ENCODE results near the gene MGRN1.

Gene MGRN1

DNA sequence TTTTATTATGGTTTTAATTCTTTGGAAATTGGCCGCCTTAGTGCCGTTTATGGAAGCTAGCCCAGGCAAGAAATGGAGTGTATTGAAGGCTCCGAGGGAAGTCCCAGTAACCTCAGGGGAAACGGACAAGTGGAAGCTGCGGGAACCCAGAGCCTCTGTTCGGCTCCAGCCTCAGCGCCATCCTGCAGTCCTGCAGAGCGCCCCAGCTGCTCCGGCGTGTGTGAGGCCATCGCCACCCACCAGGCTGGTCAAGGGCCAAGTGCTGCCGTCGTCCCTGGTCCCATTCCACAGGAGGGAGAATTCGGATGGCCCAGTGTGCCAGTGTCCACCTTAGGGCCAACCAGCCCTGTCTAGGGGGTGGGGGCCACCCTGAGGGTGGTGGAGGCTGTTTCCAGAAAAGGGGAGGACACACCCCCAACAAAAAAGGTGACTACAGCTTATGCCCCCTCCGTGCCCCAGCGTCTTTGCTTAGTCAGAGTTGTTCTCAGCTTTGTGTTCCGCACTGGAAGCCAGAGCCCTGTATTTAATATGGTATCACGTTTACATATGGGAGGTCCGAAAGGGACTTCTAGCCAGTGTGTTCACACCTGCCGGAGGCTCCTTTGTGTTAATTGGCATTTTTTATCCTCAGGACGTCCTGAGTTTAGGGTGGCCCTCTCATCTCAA, 13.0 kb downstream of the MGRN1 start:
- TF ChIP-seq EZH2phosphoT487 (IDR thresholded peaks at IDR 0.05; ENCODE audit: low read length) (no peak), CTCF (IDR thresholded peaks at IDR 0.05; ENCODE audit: low read length) (no peak), EZH2 (optimal IDR thresholded peaks at IDR 0.05; ENCODE audit: low read depth, low read length) (no peak)
- Histone ChIP-seq H3K4me1 (ENCODE audit: low read length) (no peaks in the 10 kb centered on the region), H3K36me3 (replicated peaks; ENCODE audit: insufficient read depth, low read length) (no peaks in the 10 kb centered on the region), H3K27me3 (replicated peaks; ENCODE audit: insufficient read depth, low read length) (no peaks in the 10 kb centered on the region), H3K4me2 (ENCODE audit: low read depth, low read length) (no peak overlapping the region), H3K27ac (ENCODE audit: low read length) (no peak overlapping the region), H3K9me2 (replicated peaks; ENCODE audit: insufficient read depth, low read length) (no peaks in the 10 kb centered on the region), H3K79me2 (ENCODE audit: low read length) (peaks cover 91% of the 10 kb centered on the region), H3K4me3 (ENCODE audit: low read length) (no peak overlapping the region), H3K9ac (ENCODE audit: low read length) (no peak overlapping the region), H2AFZ (ENCODE audit: low read length) (no peak overlapping the region), H4K20me1 (ENCODE audit: insufficient read depth, low read length) (peaks cover 3% of the 10 kb centered on the region; the same call in 1 of the 2 replicates), H3F3A (ENCODE audit: insufficient read depth, low read length) (no peaks in the 10 kb centered on the region), H3K9me3 (replicated peaks; ENCODE audit: insufficient read depth, low read length) (no peaks in the 10 kb centered on the region)
- DNase-seq: no peak

DNA sequence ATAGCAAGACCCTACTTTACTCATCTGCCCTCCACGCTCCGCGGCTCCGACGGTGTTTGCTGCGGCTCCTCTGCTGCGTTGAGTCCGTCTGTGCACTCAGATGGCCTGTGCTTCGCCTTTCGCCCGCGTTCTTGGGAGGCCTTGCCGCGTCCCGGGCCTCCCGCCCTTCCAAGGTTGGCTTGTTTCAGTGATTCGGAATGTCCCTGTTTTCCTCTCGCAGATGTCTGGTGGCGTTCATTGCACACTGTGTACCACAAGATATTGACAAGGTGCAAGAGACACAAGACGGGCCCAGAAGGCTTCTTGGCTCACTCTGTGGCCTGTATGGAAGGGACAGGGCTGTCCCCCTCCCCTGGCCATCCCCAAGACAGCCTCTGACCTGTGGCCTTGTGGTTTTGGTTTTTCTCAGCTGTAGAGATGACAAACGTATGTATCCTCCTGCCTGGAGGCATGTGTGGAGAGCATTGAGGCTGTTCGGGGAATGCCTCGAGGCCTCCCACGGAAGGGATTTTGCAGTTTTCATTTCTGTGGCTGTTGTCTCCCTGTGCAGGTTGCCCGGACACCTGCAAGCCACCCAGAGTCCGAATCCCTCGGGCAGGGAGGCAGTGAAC, 15.4 kb downstream of the MGRN1 start:
- Histone ChIP-seq H3K9me3 (replicated peaks; ENCODE audit: insufficient read depth, low read length) (no peaks in the 10 kb centered on the region), H3F3A (ENCODE audit: insufficient read depth, low read length) (no peaks in the 10 kb centered on the region), H3K79me2 (ENCODE audit: low read length) (peaks cover 87% of the 10 kb centered on the region), H2AFZ (ENCODE audit: low read length) (no peak overlapping the region), H3K27me3 (replicated peaks; ENCODE audit: insufficient read depth, low read length) (no peaks in the 10 kb centered on the region), H3K9me2 (replicated peaks; ENCODE audit: insufficient read depth, low read length) (no peaks in the 10 kb centered on the region), H3K4me3 (ENCODE audit: low read length) (no peak overlapping the region), H3K9ac (ENCODE audit: low read length) (no peak overlapping the region), H3K4me2 (ENCODE audit: low read depth, low read length) (no peak overlapping the region), H4K20me1 (ENCODE audit: insufficient read depth, low read length) (peaks cover 3% of the 10 kb centered on the region; the same call in 1 of the 2 replicates), H3K27ac (ENCODE audit: low read length) (no peak overlapping the region), H3K36me3 (replicated peaks; ENCODE audit: insufficient read depth, low read length) (no peaks in the 10 kb centered on the region), H3K4me1 (ENCODE audit: low read length) (no peaks in the 10 kb centered on the region)
- no peak for TF ChIP-seq EZH2 (optimal IDR thresholded peaks at IDR 0.05; ENCODE audit: low read depth, low read length)
- TF ChIP-seq CTCF (IDR thresholded peaks at IDR 0.05; ENCODE audit: low read length): no peak
- no peak for TF ChIP-seq EZH2phosphoT487 (IDR thresholded peaks at IDR 0.05; ENCODE audit: low read length)
- no peak for DNase-seq

DNA sequence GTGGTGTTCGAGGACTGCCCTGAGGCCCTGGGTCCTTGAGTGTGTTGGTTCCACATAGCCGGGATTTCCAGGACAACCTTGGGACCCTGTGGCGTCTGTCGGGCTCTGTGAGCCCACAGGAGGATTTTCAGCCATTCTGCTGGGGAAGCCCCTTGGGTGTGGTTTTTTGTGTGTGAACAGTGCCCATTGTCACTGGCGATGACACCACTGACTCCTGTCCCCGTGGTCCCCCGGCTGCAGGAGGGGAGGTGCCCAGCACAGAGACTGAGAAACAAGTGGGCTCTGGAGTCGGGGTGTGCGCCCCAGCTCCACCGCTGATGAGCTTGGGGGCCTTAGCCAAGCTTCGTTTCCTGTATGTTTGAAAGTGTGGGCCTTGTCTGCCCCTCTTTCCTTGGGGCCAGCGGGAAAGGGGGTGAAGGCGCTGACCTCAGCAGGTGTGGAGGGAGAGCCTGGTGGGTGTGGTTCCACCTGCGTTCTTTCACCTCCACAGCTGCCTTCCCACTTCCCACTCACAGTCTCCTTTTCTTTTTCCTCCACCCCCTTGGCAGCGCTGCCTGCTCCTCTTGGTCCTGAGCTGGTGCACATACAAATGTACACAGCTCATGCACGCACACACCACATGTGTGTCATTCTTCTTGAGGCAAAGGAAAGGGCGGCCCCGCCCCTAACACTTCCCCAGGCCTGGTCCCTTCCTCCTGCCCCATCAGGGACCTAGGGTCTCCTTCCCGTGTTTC, 16.1 kb downstream of the MGRN1 start:
- Histone ChIP-seq H3K9me2 (replicated peaks; ENCODE audit: insufficient read depth, low read length) (no peaks in the 10 kb centered on the region), H3K9me3 (replicated peaks; ENCODE audit: insufficient read depth, low read length) (no peaks in the 10 kb centered on the region), H3K79me2 (ENCODE audit: low read length) (peaks cover 88% of the 10 kb centered on the region), H3K27me3 (replicated peaks; ENCODE audit: insufficient read depth, low read length) (no peaks in the 10 kb centered on the region), H3K4me3 (ENCODE audit: low read length) (no peak overlapping the region), H3K27ac (ENCODE audit: low read length) (no peak overlapping the region), H3F3A (ENCODE audit: insufficient read depth, low read length) (no peaks in the 10 kb centered on the region), H3K4me2 (ENCODE audit: low read depth, low read length) (no peak overlapping the region), H3K4me1 (ENCODE audit: low read length) (no peaks in the 10 kb centered on the region), H4K20me1 (ENCODE audit: insufficient read depth, low read length) (peaks cover 3% of the 10 kb centered on the region; the same call in 1 of the 2 replicates), H2AFZ (ENCODE audit: low read length) (no peak overlapping the region), H3K9ac (ENCODE audit: low read length) (no peak overlapping the region), H3K36me3 (replicated peaks; ENCODE audit: insufficient read depth, low read length) (no peaks in the 10 kb centered on the region)
- no peak for DNase-seq
- TF ChIP-seq EZH2 (optimal IDR thresholded peaks at IDR 0.05; ENCODE audit: low read depth, low read length) (no peak), EZH2phosphoT487 (IDR thresholded peaks at IDR 0.05; ENCODE audit: low read length) (no peak), CTCF (IDR thresholded peaks at IDR 0.05; ENCODE audit: low read length) (no peak)

All from MM.1S (cell line).